GM12864 (cell line): Measurements from ENCODE around the gene CLNS1A.

ENCODE experiments used
- DNase-seq: peaks from one replicate; pipeline ENCODE4 v3.0.0-alpha.2; 2011; ENCODE audit warnings: low read depth
- H3K4me3 ChIP-seq: 2 replicates; pipeline ENCODE4 v1.5.1; 2011; ENCODE audit warnings: mild to moderate bottlenecking, low read depth, low read length, control low read depth
- CTCF ChIP-seq: IDR thresholded peaks from 2 replicates; pipeline ENCODE4 v1.5.1; 2011; ENCODE audit warnings: low read depth, mild to moderate bottlenecking, moderate library complexity, low read length, control low read depth, inconsistent platforms; ENCODE audit errors: missing control alignments

The CLNS1A gene

GRCh38 chr11:77665240-77665965 is 27.8 kb upstream of the CLNS1A start:
- TF ChIP-seq CTCF: no peak
- no peak for DNase-seq
- no peak overlapping the region for H3K4me3 ChIP-seq

- H3K4me3 ChIP-seq: no peak overlapping the region
- TF ChIP-seq CTCF: no peak
- DNase-seq: no peak
These were observed 24.1 kb upstream of the CLNS1A start for GRCh38 chr11:77661670-77662069.

- TF ChIP-seq CTCF: no peak
- no peak overlapping the region for H3K4me3 ChIP-seq
- no peak for DNase-seq
These were observed 23.4 kb upstream of the CLNS1A start for GRCh38 chr11:77660947-77661346.

GRCh38 chr11:77658213-77659013 is 20.8 kb upstream of the CLNS1A start:
- no peak for TF ChIP-seq CTCF
- DNase-seq: no peak
- H3K4me3 ChIP-seq: no peak overlapping the region

DNA sequence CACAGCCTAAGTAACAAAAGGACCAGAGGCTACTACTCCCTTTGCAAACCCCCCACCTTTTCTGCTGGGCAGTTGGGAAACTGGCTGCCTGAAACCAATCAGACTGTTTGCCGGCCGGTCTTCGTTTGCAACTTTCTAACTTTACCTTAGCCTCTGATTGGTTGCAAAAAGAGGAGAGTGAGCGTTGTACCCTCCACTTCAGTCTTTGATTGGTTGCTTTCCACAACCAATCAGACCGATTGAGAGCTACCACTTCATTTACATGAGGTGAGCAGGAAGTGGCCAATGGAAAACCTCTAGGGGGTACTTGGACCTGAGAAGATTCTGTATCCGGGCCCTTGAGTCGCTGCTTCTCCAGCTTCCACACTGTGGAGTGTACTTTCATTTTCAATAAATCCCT is 18.8 kb upstream of the CLNS1A start:
- TF ChIP-seq CTCF: no peak
- no peak for DNase-seq
- no peak overlapping the region for H3K4me3 ChIP-seq

- DNase-seq: no peak
- TF ChIP-seq CTCF: no peak
- H3K4me3 ChIP-seq: no peak overlapping the region
These were observed 17.3 kb upstream of the CLNS1A start for GRCh38 chr11:77654770-77655434.
